ENCODE data around the gene MAGI2.

Gene MAGI2

GRCh38 chr7:79361214-79361613, 92.3 kb downstream of the MAGI2 start:
- DNase-seq, result no peak

GRCh38 chr7:79359827-79360226, 93.6 kb downstream of the MAGI2 start:
- DNase-seq, result no peak

- DNase-seq, result no peak
Measured at GRCh38 chr7:79357101-79357500, 96.4 kb downstream of the MAGI2 start.

GRCh38 chr7:79353720-79354468, 99.6 kb downstream of the MAGI2 start:
- no peak for DNase-seq

- no peak for DNase-seq
Measured at GRCh38 chr7:79352323-79352722, 101.1 kb downstream of the MAGI2 start.

GRCh38 chr7:79347351-79347750, 106.1 kb downstream of the MAGI2 start:
- DNase-seq, result no peak

GRCh38 chr7:79341902-79342301, 111.6 kb downstream of the MAGI2 start:
- no peak for DNase-seq

GRCh38 chr7:79340212-79340611, 113.3 kb downstream of the MAGI2 start:
- no peak for DNase-seq

GRCh38 chr7:79339208-79339925, 114.1 kb downstream of the MAGI2 start:
- no peak for DNase-seq

GRCh38 chr7:79337717-79338116, 115.8 kb downstream of the MAGI2 start:
- DNase-seq, result no peak

GRCh38 chr7:79334841-79335240, 118.6 kb downstream of the MAGI2 start:
- no peak for DNase-seq

- no peak for DNase-seq
Measured at GRCh38 chr7:79334334-79334733, 119.1 kb downstream of the MAGI2 start.

- DNase-seq, result no peak
Measured at GRCh38 chr7:79332091-79332490, 121.4 kb downstream of the MAGI2 start.

- DNase-seq, result no peak
Measured at GRCh38 chr7:79329464-79329863, 124.0 kb downstream of the MAGI2 start.

GRCh38 chr7:79320741-79321473, 132.6 kb downstream of the MAGI2 start:
- DNase-seq, result no peak

- no peak for DNase-seq
Measured at GRCh38 chr7:79319369-79319768, 134.1 kb downstream of the MAGI2 start.

- no peak for DNase-seq
Measured at GRCh38 chr7:79317728-79318127, 135.7 kb downstream of the MAGI2 start.

GRCh38 chr7:79312022-79312421, 141.4 kb downstream of the MAGI2 start:
- DNase-seq, result no peak

GRCh38 chr7:79308192-79308591, 145.3 kb downstream of the MAGI2 start:
- no peak for DNase-seq

GRCh38 chr7:79307376-79307775, 146.1 kb downstream of the MAGI2 start:
- no peak for DNase-seq

GRCh38 chr7:79304711-79305110, 148.8 kb downstream of the MAGI2 start:
- no peak for DNase-seq

- DNase-seq, result no peak
Measured at GRCh38 chr7:79302293-79302692, 151.2 kb downstream of the MAGI2 start.

GRCh38 chr7:79301419-79301818, 152.0 kb downstream of the MAGI2 start:
- DNase-seq, result no peak

- no peak for DNase-seq
Measured at GRCh38 chr7:79300573-79300972, 152.9 kb downstream of the MAGI2 start.
